Measurements from ENCODE around the gene CCSER2. TPM values are rescaled to one million over a fixed set of nuclear protein-coding genes. Genes with fewer than 3 reads are reported as not detected.

The CCSER2 gene
- total and polyA plus RNA-seq, 7 experiments from 2014 or later, result 59.1 to 133 (median 93.4) TPM

- Mint-ChIP-seq H3K27ac (peak overlapping the region in 8 of 9 donors; percentile 0 to 82 (median 14)), H3K36me3 (peaks cover 0 to 18% (median 8%) of the 10 kb centered on the region in 5 donors), H3K4me3 (no peak overlapping the region), H3K4me1 (peaks cover 33 to 69% (median 61%) of the 10 kb centered on the region in 7 donors), H3K27me3 (no peaks in the 10 kb centered on the region), H3K9me3 (no peaks in the 10 kb centered on the region)
- no peaks in the 10 kb centered on the region for H3K27me3 ChIP-seq (ENCODE audit: control insufficient read depth in 2 of 2, insufficient read depth in 2 of 2, low read length in 2 of 2)
- CTCF ChIA-PET, result no interaction called here
- POLR2A ChIA-PET, result no interaction called here
- peaks cover 9 to 14% of the 10 kb centered on the region in 2 donors for H3K4me1 ChIP-seq (ENCODE audit: control insufficient read depth in 2 of 2, insufficient read depth in 2 of 2, low read length in 2 of 2)
- H3K4me3 ChIP-seq (ENCODE audit: low read length), result no peak overlapping the region
- no peak for ATAC-seq
- H3K9me3 ChIP-seq (ENCODE audit: control insufficient read depth in 2 of 3, low read length in 3 of 3), result no peaks in the 10 kb centered on the region
- intact Hi-C loops (cut with micrococcal nuclease), result no loop called here
- peaks cover 0 to 3% (median 0%) of the 10 kb centered on the region in 3 experiments for H3K36me3 ChIP-seq (ENCODE audit: control insufficient read depth in 2 of 3, insufficient read depth in 3 of 3, low read length in 3 of 3)
- DNase-seq, result no peak
- H3K27ac ChIP-seq (ENCODE audit: low read depth, low read length), result no peak overlapping the region
Observed at GRCh38 chr10:84366041-84366440, 37.7 kb downstream of the CCSER2 start.

GRCh38 chr10:84367256-84367655 lies 38.9 kb downstream of the CCSER2 start:
- H3K27me3 ChIP-seq (ENCODE audit: control insufficient read depth in 2 of 2, insufficient read depth in 2 of 2, low read length in 2 of 2), result no peaks in the 10 kb centered on the region
- H3K4me3 ChIP-seq (ENCODE audit: low read length), result no peak overlapping the region
- no peaks in the 10 kb centered on the region for H3K9me3 ChIP-seq (ENCODE audit: control insufficient read depth in 2 of 3, low read length in 3 of 3)
- Mint-ChIP-seq H3K27me3 (no peaks in the 10 kb centered on the region), H3K4me3 (no peak overlapping the region), H3K9me3 (no peaks in the 10 kb centered on the region), H3K36me3 (peaks cover 0 to 27% (median 10%) of the 10 kb centered on the region in 5 donors), H3K4me1 (peaks cover 35 to 65% (median 51%) of the 10 kb centered on the region in 7 donors), H3K27ac (peak overlapping the region in 6 of 9 donors; percentile 4 to 85 (median 45))
- CTCF ChIA-PET, result no interaction called here
- ATAC-seq (no peak), DNase-seq (no peak)
- intact Hi-C loops (cut with micrococcal nuclease), result no loop called here
- H3K36me3 ChIP-seq (ENCODE audit: control insufficient read depth in 2 of 3, insufficient read depth in 3 of 3, low read length in 3 of 3), result peaks cover 0 to 15% (median 0%) of the 10 kb centered on the region in 3 experiments
- POLR2A ChIA-PET, result no interaction called here
- no peak overlapping the region for H3K27ac ChIP-seq (ENCODE audit: low read depth, low read length)
- H3K4me1 ChIP-seq (ENCODE audit: control insufficient read depth in 2 of 2, insufficient read depth in 2 of 2, low read length in 2 of 2), result peaks cover 3 to 6% of the 10 kb centered on the region in 2 donors

GRCh38 chr10:84368828-84369227 lies 40.4 kb downstream of the CCSER2 start:
- no peak overlapping the region for H3K27ac ChIP-seq (ENCODE audit: low read depth, low read length)
- intact Hi-C loops (cut with micrococcal nuclease), result no loop called here
- DNase-seq, result no peak
- CTCF ChIA-PET, result interaction anchor here (0.6 kb wide), 1 partner anchor 33 kb away, joined by 4 read pairs; no protein-coding TSS in a partner anchor
- H3K9me3 ChIP-seq (ENCODE audit: control insufficient read depth in 2 of 3, low read length in 3 of 3), result no peaks in the 10 kb centered on the region
- peaks cover 0 to 19% (median 0%) of the 10 kb centered on the region in 3 experiments for H3K36me3 ChIP-seq (ENCODE audit: control insufficient read depth in 2 of 3, insufficient read depth in 3 of 3, low read length in 3 of 3)
- no peaks in the 10 kb centered on the region for H3K27me3 ChIP-seq (ENCODE audit: control insufficient read depth in 2 of 2, insufficient read depth in 2 of 2, low read length in 2 of 2)
- H3K4me1 ChIP-seq (ENCODE audit: control insufficient read depth in 2 of 2, insufficient read depth in 2 of 2, low read length in 2 of 2), result peaks cover 0 to under 1% of the 10 kb centered on the region in 2 donors
- H3K36me3 Mint-ChIP-seq, result peaks cover 0 to 27% (median 10%) of the 10 kb centered on the region in 5 donors
- H3K4me3 Mint-ChIP-seq, result no peak overlapping the region
- peaks cover 26 to 56% (median 38%) of the 10 kb centered on the region in 7 donors for H3K4me1 Mint-ChIP-seq
- POLR2A ChIA-PET, result interaction anchor here (0.8 kb wide), 1 partner anchor 40 kb away, joined by 3 read pairs; the partner anchor contains the start of gene CCSER2
- H3K4me3 ChIP-seq (ENCODE audit: low read length), result no peak overlapping the region
- no peaks in the 10 kb centered on the region for H3K9me3 Mint-ChIP-seq
- peak overlapping the region in 3 of 9 donors; percentile 32 to 69 (median 38) for H3K27ac Mint-ChIP-seq
- no peak for ATAC-seq
- no peaks in the 10 kb centered on the region for H3K27me3 Mint-ChIP-seq

- Mint-ChIP-seq H3K4me3 (no peak overlapping the region), H3K4me1 (peaks cover 30 to 64% (median 40%) of the 10 kb centered on the region in 7 donors), H3K27ac (peak overlapping the region in 7 of 9 donors; percentile 17 to 79 (median 56)), H3K27me3 (no peaks in the 10 kb centered on the region), H3K36me3 (peaks cover 0 to 30% (median 10%) of the 10 kb centered on the region in 5 donors), H3K9me3 (no peaks in the 10 kb centered on the region)
- ChIA-PET CTCF (no interaction called here), POLR2A (no interaction called here)
- Histone ChIP-seq H3K4me1 (ENCODE audit: control insufficient read depth in 2 of 2, insufficient read depth in 2 of 2, low read length in 2 of 2) (no peaks in the 10 kb centered on the region), H3K9me3 (ENCODE audit: control insufficient read depth in 2 of 3, low read length in 3 of 3) (no peaks in the 10 kb centered on the region), H3K36me3 (ENCODE audit: control insufficient read depth in 2 of 3, insufficient read depth in 3 of 3, low read length in 3 of 3) (peaks cover 0 to 23% (median 0%) of the 10 kb centered on the region in 3 experiments), H3K27me3 (ENCODE audit: control insufficient read depth in 2 of 2, insufficient read depth in 2 of 2, low read length in 2 of 2) (no peaks in the 10 kb centered on the region), H3K27ac (ENCODE audit: low read depth, low read length) (no peak overlapping the region), H3K4me3 (ENCODE audit: low read length) (no peak overlapping the region)
- intact Hi-C loops (cut with micrococcal nuclease), result no loop called here
- ATAC-seq, result no peak
- no peak for DNase-seq
Observed at GRCh38 chr10:84370283-84370682, 41.9 kb downstream of the CCSER2 start.

- Mint-ChIP-seq H3K9me3 (no peaks in the 10 kb centered on the region), H3K27me3 (no peaks in the 10 kb centered on the region), H3K27ac (peak overlapping the region in 6 of 9 donors; percentile 13 to 82 (median 59)), H3K4me1 (peaks cover 27 to 64% (median 40%) of the 10 kb centered on the region in 7 donors), H3K36me3 (peaks cover 0 to 27% (median 10%) of the 10 kb centered on the region in 5 donors), H3K4me3 (no peak overlapping the region)
- no peaks in the 10 kb centered on the region for H3K9me3 ChIP-seq (ENCODE audit: control insufficient read depth in 2 of 3, low read length in 3 of 3)
- ChIA-PET POLR2A (no interaction called here), CTCF (interaction anchor here (0.9 to 1.1 kb wide), 2 partner anchors 107 to 168 kb away, joined by 3 to 5 read pairs; no protein-coding TSS in a partner anchor)
- no peak for ATAC-seq
- intact Hi-C loops (cut with micrococcal nuclease), result no loop called here
- no peak for DNase-seq
- no peak overlapping the region for H3K4me3 ChIP-seq (ENCODE audit: low read length)
- peaks cover 0 to 23% (median 0%) of the 10 kb centered on the region in 3 experiments for H3K36me3 ChIP-seq (ENCODE audit: control insufficient read depth in 2 of 3, insufficient read depth in 3 of 3, low read length in 3 of 3)
- H3K27ac ChIP-seq (ENCODE audit: low read depth, low read length), result no peak overlapping the region
- no peaks in the 10 kb centered on the region for H3K4me1 ChIP-seq (ENCODE audit: control insufficient read depth in 2 of 2, insufficient read depth in 2 of 2, low read length in 2 of 2)
- no peaks in the 10 kb centered on the region for H3K27me3 ChIP-seq (ENCODE audit: control insufficient read depth in 2 of 2, insufficient read depth in 2 of 2, low read length in 2 of 2)
Observed at GRCh38 chr10:84371944-84372343, 43.6 kb downstream of the CCSER2 start.

- no peaks in the 10 kb centered on the region for H3K9me3 Mint-ChIP-seq
- H3K27me3 Mint-ChIP-seq, result no peaks in the 10 kb centered on the region
- H3K27me3 ChIP-seq (ENCODE audit: control insufficient read depth in 2 of 2, insufficient read depth in 2 of 2, low read length in 2 of 2), result no peaks in the 10 kb centered on the region
- CTCF ChIA-PET, result interaction anchor here (0.9 to 1.1 kb wide), 2 partner anchors 163 to 164 kb away, joined by 3 to 5 read pairs; no protein-coding TSS in a partner anchor
- DNase-seq, result no peak
- H3K9me3 ChIP-seq (ENCODE audit: control insufficient read depth in 2 of 3, low read length in 3 of 3), result no peaks in the 10 kb centered on the region
- POLR2A ChIA-PET, result no interaction called here
- H3K27ac Mint-ChIP-seq, result peak overlapping the region in 3 of 9 donors; percentile 7 to 80 (median 78)
- H3K4me3 ChIP-seq (ENCODE audit: low read length), result no peak overlapping the region
- peaks cover 20 to 57% (median 39%) of the 10 kb centered on the region in 7 donors for H3K4me1 Mint-ChIP-seq
- peaks cover 0 to 23% (median 0%) of the 10 kb centered on the region in 3 experiments for H3K36me3 ChIP-seq (ENCODE audit: control insufficient read depth in 2 of 3, insufficient read depth in 3 of 3, low read length in 3 of 3)
- peaks cover 0 to 5% of the 10 kb centered on the region in 2 donors for H3K4me1 ChIP-seq (ENCODE audit: control insufficient read depth in 2 of 2, insufficient read depth in 2 of 2, low read length in 2 of 2)
- H3K27ac ChIP-seq (ENCODE audit: low read depth, low read length), result no peak overlapping the region
- no peak overlapping the region for H3K4me3 Mint-ChIP-seq
- H3K36me3 Mint-ChIP-seq, result peaks cover 0 to 27% (median 8%) of the 10 kb centered on the region in 5 donors
- intact Hi-C loops (cut with micrococcal nuclease), result no loop called here
- ATAC-seq, result no peak
Observed at GRCh38 chr10:84373000-84373399, 44.6 kb downstream of the CCSER2 start.
